B cell (primary cell): ENCODE results near the gene PKIG.

Experiments
- CTCF ChIP-seq: fragments of 200-600 bp; IDR thresholded peaks from one replicate; pipeline ENCODE4 v1.8.0; 2022; ENCODE audit warnings: antibody characterized with exemption, mild to moderate bottlenecking
- EZH2 ChIP-seq: IDR thresholded peaks from 2 replicates; pipeline ENCODE4 v1.6.1; 2012; ENCODE audit warnings: borderline replicate concordance, low read depth, mild to moderate bottlenecking, moderate library complexity, low read length; ENCODE audit not compliant: insufficient read depth, poor library complexity, severe bottlenecking

GRCh38 chr20:44649976-44650375 is 67.6 kb downstream of the PKIG start:
- TF ChIP-seq CTCF (no peak), EZH2 (no peak)
